KMS-11 (cell line): ENCODE measurements around the gene IFT80.

ENCODE experiments used
- H2AFZ ChIP-seq: fragments of 200-600 bp; sonication (generic); 2 replicates; pipeline ENCODE4 v1.6.1; 2016; ENCODE audit warnings: antibody characterized with exemption, mixed run types, low read depth
- H3K27ac ChIP-seq: fragments of 200-600 bp; sonication (generic); 2 replicates; pipeline ENCODE4 v1.6.1; 2016; ENCODE audit warnings: mild to moderate bottlenecking, mixed run types
- H3K27me3 ChIP-seq: fragments of 200-600 bp; sonication (generic); 2 replicates; pipeline ENCODE4 v1.6.1; 2017; ENCODE audit warnings: mild to moderate bottlenecking, low read depth, mixed run types, moderate library complexity; ENCODE audit not compliant: insufficient read depth
- H3K36me3 ChIP-seq: fragments of 200-600 bp; sonication (generic); 2 replicates; pipeline ENCODE4 v1.6.1; 2017; ENCODE audit warnings: mild to moderate bottlenecking, mixed run types; ENCODE audit not compliant: insufficient read depth
- H3K4me1 ChIP-seq: fragments of 200-600 bp; sonication (generic); 2 replicates; pipeline ENCODE4 v1.6.1; 2016; ENCODE audit warnings: mild to moderate bottlenecking, low read depth, mixed run types; ENCODE audit not compliant: poor library complexity, severe bottlenecking
- H3K4me2 ChIP-seq: fragments of 200-600 bp; sonication (generic); 2 replicates; pipeline ENCODE4 v1.7.0; 2016; ENCODE audit warnings: mild to moderate bottlenecking, mixed run types
- H3K4me3 ChIP-seq: fragments of 200-600 bp; sonication (generic); IDR thresholded peaks from 2 replicates; pipeline ENCODE4 v1.6.1; 2017; ENCODE audit warnings: low read depth, low read length, mixed read lengths; ENCODE audit not compliant: insufficient read depth
- H3K79me2 ChIP-seq: fragments of 200-600 bp; sonication (generic); 2 replicates; pipeline ENCODE4 v1.6.1; 2016; ENCODE audit warnings: low read depth, mixed run types; ENCODE audit not compliant: insufficient read depth
- H3K9ac ChIP-seq: fragments of 200-600 bp; sonication (generic); 2 replicates; pipeline ENCODE4 v1.6.1; 2016; ENCODE audit warnings: mild to moderate bottlenecking, mixed run types
- H4K20me1 ChIP-seq: fragments of 200-600 bp; sonication (generic); 2 replicates; pipeline ENCODE4 v1.6.1; 2016; ENCODE audit warnings: mild to moderate bottlenecking, mixed run types; ENCODE audit not compliant: insufficient read depth
- TF ChIP-seq, protein P1 (sequence below): fragments of 200-600 bp; sonication (generic); conservative IDR thresholded peaks from 2 replicates; pipeline ENCODE4 v1.6.1; 2017; ENCODE audit warnings: low read depth, mild to moderate bottlenecking, antibody characterized with exemption, low read length, moderate library complexity, mixed read lengths

Gene IFT80

DNA sequence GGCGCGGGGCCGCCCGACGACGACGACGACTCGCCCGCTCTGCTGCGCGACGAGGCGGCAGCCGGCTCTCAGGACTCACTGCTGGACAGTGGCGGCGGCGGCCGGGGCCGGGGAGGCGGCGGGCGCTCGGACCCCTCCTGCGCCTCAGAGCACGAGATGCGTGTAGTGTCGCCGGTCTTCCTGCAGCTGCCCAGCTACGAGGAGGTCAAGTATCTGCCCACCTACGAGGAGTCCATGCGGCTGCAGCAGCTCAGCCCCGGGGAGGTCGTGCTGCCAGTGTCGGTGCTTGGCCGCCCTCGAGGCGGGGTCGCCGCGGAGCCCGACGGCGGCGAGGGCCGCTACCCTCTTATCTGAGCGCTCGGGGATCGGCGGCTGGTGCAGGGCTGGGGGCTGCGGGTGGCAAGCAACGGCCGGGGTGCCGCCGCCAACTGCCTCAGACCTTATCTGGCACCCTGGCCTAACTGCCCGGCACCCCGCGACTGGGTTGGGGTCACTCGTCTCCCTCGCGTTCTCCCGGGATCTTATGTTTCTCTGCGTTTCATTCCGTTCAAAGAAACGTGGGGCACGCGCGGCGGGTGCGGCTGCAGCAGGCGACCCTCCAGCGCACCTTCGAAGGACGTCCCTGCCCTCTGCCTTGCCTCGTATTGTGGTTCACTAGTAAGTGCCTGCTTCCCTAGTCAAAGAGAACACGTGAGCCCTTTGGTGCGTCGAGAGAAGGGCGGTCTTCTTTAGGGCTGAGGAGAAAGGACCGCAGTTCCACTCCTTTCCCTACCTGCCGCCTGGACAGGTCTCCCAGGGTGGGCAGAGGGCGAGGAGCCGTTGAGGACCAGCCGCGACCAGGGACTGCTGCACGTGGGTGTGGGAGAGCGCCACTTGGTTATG is 172.8 kb downstream of the IFT80 start:
- Histone ChIP-seq H4K20me1 (no peaks in the 10 kb centered on the region), H3K4me2 (peak overlapping the region; percentile 56), H3K36me3 (no peaks in the 10 kb centered on the region), H2AFZ (peak overlapping the region; percentile 84), H3K4me1 (no peaks in the 10 kb centered on the region), H3K27me3 (no peaks in the 10 kb centered on the region), H3K9ac (peak overlapping the region; percentile 52; the same call in 1 of the 2 replicates), H3K4me3 (peak overlapping the region; percentile 60), H3K79me2 (no peaks in the 10 kb centered on the region), H3K27ac (no peak overlapping the region)
- TF ChIP-seq, protein P1, sequence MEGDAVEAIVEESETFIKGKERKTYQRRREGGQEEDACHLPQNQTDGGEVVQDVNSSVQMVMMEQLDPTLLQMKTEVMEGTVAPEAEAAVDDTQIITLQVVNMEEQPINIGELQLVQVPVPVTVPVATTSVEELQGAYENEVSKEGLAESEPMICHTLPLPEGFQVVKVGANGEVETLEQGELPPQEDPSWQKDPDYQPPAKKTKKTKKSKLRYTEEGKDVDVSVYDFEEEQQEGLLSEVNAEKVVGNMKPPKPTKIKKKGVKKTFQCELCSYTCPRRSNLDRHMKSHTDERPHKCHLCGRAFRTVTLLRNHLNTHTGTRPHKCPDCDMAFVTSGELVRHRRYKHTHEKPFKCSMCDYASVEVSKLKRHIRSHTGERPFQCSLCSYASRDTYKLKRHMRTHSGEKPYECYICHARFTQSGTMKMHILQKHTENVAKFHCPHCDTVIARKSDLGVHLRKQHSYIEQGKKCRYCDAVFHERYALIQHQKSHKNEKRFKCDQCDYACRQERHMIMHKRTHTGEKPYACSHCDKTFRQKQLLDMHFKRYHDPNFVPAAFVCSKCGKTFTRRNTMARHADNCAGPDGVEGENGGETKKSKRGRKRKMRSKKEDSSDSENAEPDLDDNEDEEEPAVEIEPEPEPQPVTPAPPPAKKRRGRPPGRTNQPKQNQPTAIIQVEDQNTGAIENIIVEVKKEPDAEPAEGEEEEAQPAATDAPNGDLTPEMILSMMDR: no peak

GRCh38 chr3:160225176-160226025 is 173.6 kb downstream of the IFT80 start, which contains the start of gene C3orf80:
C3orf80 (plus strand) TSS chr3:160225422; CDS start chr3:160225636, 214 bp downstream.
- Histone ChIP-seq H4K20me1 (no peaks in the 10 kb centered on the region), H3K27me3 (no peaks in the 10 kb centered on the region), H3K4me2 (peak within 1 kb of the TSS; percentile 56), H3K36me3 (no peaks in the 10 kb centered on the region), H2AFZ (peak within 1 kb of the TSS; percentile 84), H3K4me1 (no peaks in the 10 kb centered on the region), H3K27ac (no peak within 1 kb of the TSS), H3K4me3 (peak within 1 kb of the TSS; percentile 60), H3K9ac (peak within 1 kb of the TSS; percentile 52), H3K79me2 (no peaks in the 10 kb centered on the region)
- TF ChIP-seq, protein P1: no peak

GRCh38 chr3:160224811-160225175 is 174.2 kb downstream of the IFT80 start:
- peak overlapping the region; percentile 52; the same call in 1 of the 2 replicates for H3K9ac ChIP-seq
- TF ChIP-seq, protein P1: no peak
- H3K4me1 ChIP-seq: no peaks in the 10 kb centered on the region
- peak overlapping the region; percentile 84 for H2AFZ ChIP-seq
- H3K36me3 ChIP-seq: no peaks in the 10 kb centered on the region
- peak overlapping the region; percentile 56; the same call in 1 of the 2 replicates for H3K4me2 ChIP-seq
- no peaks in the 10 kb centered on the region for H3K79me2 ChIP-seq
- no peak overlapping the region for H3K4me3 ChIP-seq
- H3K27me3 ChIP-seq: no peaks in the 10 kb centered on the region
- H3K27ac ChIP-seq: no peak overlapping the region
- H4K20me1 ChIP-seq: no peaks in the 10 kb centered on the region

DNA sequence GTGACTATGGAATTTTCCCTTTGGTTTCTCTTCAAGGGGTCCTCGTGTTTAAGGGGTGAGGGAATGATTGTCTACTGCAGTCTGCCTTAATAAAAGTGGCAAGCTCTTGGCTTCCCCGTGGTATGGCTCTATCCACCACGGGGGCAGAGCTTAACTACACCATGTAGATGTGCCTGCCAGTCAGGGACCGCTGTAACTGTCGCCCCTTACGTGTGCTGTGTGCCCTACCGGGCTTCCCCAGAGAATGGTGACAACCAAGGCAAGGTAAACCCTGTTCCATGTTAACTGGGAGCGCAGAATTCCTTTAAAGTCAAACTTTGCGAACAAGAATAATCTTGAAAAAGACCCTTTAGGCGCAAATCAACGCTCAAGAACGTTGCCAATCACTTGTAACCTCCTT is 174.8 kb downstream of the IFT80 start:
- no peak overlapping the region for H3K27ac ChIP-seq
- H2AFZ ChIP-seq: no peak overlapping the region
- TF ChIP-seq, protein P1: no peak
- no peak overlapping the region for H3K4me2 ChIP-seq
- no peak overlapping the region for H3K9ac ChIP-seq
- no peaks in the 10 kb centered on the region for H3K4me1 ChIP-seq
- H3K4me3 ChIP-seq: no peak overlapping the region
- no peaks in the 10 kb centered on the region for H3K79me2 ChIP-seq
- no peaks in the 10 kb centered on the region for H3K36me3 ChIP-seq
- H3K27me3 ChIP-seq: no peaks in the 10 kb centered on the region
- H4K20me1 ChIP-seq: no peaks in the 10 kb centered on the region
